Brain microvascular endothelial cell (primary cell): ENCODE measurements around the gene KCNQ5.

Experiments
- DNase-seq: peaks from one replicate; pipeline ENCODE4 v3.0.0-alpha.2; 2020
- H3K27ac ChIP-seq: fragments of 250-450 bp; sonication (Bioruptor Pico); 2 replicates; pipeline ENCODE4 v1.5.1; 2020; ENCODE audit warnings: mild to moderate bottlenecking, moderate library complexity
- H3K27me3 ChIP-seq: fragments of 250-450 bp; sonication (Bioruptor Pico); replicated peaks from 2 replicates; pipeline ENCODE4 v1.5.1; 2020; ENCODE audit warnings: mild to moderate bottlenecking
- H3K36me3 ChIP-seq: fragments of 250-450 bp; sonication (Bioruptor Pico); replicated peaks from 2 replicates; pipeline ENCODE4 v1.5.1; 2020; ENCODE audit warnings: mild to moderate bottlenecking
- H3K4me3 ChIP-seq: 2 replicates; pipeline ENCODE4 v1.5.1; 2011; ENCODE audit warnings: low read depth, mild to moderate bottlenecking, control low read depth, low read length, moderate library complexity
- CTCF ChIP-seq: IDR thresholded peaks from 2 replicates; pipeline ENCODE4 v1.5.1; 2011; ENCODE audit warnings: low read depth, mild to moderate bottlenecking, moderate library complexity, low read length, control low read depth, inconsistent platforms; ENCODE audit errors: missing control alignments
- in situ Hi-C: cut with HindIII; loops from 2 replicates; pipeline ENCODE4 v1.10.0; 2017; ENCODE audit warnings: low sequenced_read_pairs, low pct_ligation_motif_present

The KCNQ5 gene

GRCh38 chr6:72905705-72906478, 284.0 kb downstream of the KCNQ5 start:
- DNase-seq: no peak
- Histone ChIP-seq H3K27ac (no peak overlapping the region), H3K36me3 (no peaks in the 10 kb centered on the region), H3K4me3 (no peak overlapping the region), H3K27me3 (no peaks in the 10 kb centered on the region)
- TF ChIP-seq CTCF: no peak
- in situ Hi-C loops: no loop called here

GRCh38 chr6:72911463-72912155, 289.7 kb downstream of the KCNQ5 start:
- in situ Hi-C loops: no loop called here
- TF ChIP-seq CTCF: no peak
- H3K36me3 ChIP-seq: no peaks in the 10 kb centered on the region
- no peaks in the 10 kb centered on the region for H3K27me3 ChIP-seq
- DNase-seq: no peak
- no peak overlapping the region for H3K4me3 ChIP-seq
- no peak overlapping the region for H3K27ac ChIP-seq

- no peak for DNase-seq
- Histone ChIP-seq H3K27ac (no peak overlapping the region), H3K36me3 (no peaks in the 10 kb centered on the region), H3K27me3 (no peaks in the 10 kb centered on the region), H3K4me3 (no peak overlapping the region)
- in situ Hi-C loops: no loop called here
- no peak for TF ChIP-seq CTCF
Observed at GRCh38 chr6:72913797-72914196, 291.9 kb downstream of the KCNQ5 start.

GRCh38 chr6:72916298-72916697, 294.4 kb downstream of the KCNQ5 start:
- in situ Hi-C loops: no loop called here
- no peaks in the 10 kb centered on the region for H3K36me3 ChIP-seq
- no peak overlapping the region for H3K4me3 ChIP-seq
- DNase-seq: no peak
- H3K27me3 ChIP-seq: no peaks in the 10 kb centered on the region
- no peak overlapping the region for H3K27ac ChIP-seq
- no peak for TF ChIP-seq CTCF

GRCh38 chr6:72916906-72917305, 295.0 kb downstream of the KCNQ5 start:
- no peak for DNase-seq
- Histone ChIP-seq H3K27ac (no peak overlapping the region), H3K36me3 (no peaks in the 10 kb centered on the region), H3K27me3 (no peaks in the 10 kb centered on the region), H3K4me3 (no peak overlapping the region)
- TF ChIP-seq CTCF: no peak
- in situ Hi-C loops: no loop called here
